Activated naive CD4-positive, alpha-beta T cell treated with anti-CD3 and anti-CD28 coated beads, Interleukin-2, amount 10 ng/mL, durations not matched to agents 7 days and 5 days (primary cell): ENCODE results near the gene LDLR.

Source experiments
- CTCF ChIA-PET: fragments of 350-600 bp; sonication (Branson Sonifier 250); formaldehyde crosslinking; loops from one replicate; lab custom pipeline; 2021; ENCODE audit warnings: antibody characterized with exemption; lab: Charles Lee
- DNase-seq: peaks from one replicate; pipeline ENCODE4 v3.0.0-alpha.2; 2020
- H3K27ac Mint-ChIP-seq: one replicate; pipeline ENCODE4 v1.8.0; 2021; ENCODE audit warnings: mild to moderate bottlenecking, moderate library complexity, mixed read lengths
- H3K27me3 Mint-ChIP-seq: one replicate; pipeline ENCODE4 v1.8.0; 2021; ENCODE audit warnings: mild to moderate bottlenecking, mixed read lengths
- H3K36me3 Mint-ChIP-seq: one replicate; pipeline ENCODE4 v1.8.0; 2021; ENCODE audit warnings: mixed read lengths
- H3K4me1 Mint-ChIP-seq: one replicate; pipeline ENCODE4 v1.8.0; 2021; ENCODE audit warnings: mixed read lengths
- H3K4me3 Mint-ChIP-seq: one replicate; pipeline ENCODE4 v1.8.0; 2021; ENCODE audit warnings: mild to moderate bottlenecking, moderate library complexity, mixed read lengths
- H3K9me3 Mint-ChIP-seq: one replicate; pipeline ENCODE4 v1.8.0; 2021; ENCODE audit warnings: mixed read lengths

LDLR gene

DNA sequence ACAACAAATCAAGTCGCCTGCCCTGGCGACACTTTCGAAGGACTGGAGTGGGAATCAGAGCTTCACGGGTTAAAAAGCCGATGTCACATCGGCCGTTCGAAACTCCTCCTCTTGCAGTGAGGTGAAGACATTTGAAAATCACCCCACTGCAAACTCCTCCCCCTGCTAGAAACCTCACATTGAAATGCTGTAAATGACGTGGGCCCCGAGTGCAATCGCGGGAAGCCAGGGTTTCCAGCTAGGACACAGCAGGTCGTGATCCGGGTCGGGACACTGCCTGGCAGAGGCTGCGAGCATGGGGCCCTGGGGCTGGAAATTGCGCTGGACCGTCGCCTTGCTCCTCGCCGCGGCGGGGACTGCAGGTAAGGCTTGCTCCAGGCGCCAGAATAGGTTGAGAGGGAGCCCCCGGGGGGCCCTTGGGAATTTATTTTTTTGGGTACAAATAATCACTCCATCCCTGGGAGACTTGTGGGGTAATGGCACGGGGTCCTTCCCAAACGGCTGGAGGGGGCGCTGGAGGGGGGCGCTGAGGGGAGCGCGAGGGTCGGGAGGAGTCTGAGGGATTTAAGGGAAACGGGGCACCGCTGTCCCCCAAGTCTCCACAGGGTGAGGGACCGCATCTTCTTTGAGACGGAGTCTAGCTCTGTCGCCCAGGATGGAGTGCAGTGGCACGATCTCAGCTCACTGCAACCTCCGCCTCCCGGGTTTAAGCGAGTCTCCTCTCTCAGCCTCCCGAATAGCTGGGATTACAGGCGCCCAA is at the start of gene LDLR:
TSS of gene LDLR (plus strand) at position 210 of the 760 bp plus-strand sequence. CDS start at position 296, 86 bp downstream.
- H3K9me3 Mint-ChIP-seq = no peaks in the 10 kb centered on the region
- peaks cover 37% of the 10 kb centered on the region for H3K36me3 Mint-ChIP-seq
- CTCF ChIA-PET = interaction anchor here (1.0 to 1.2 kb wide), 2 partner anchors 54 to 686 kb away, joined by 3 to 4 read pairs; no protein-coding TSS in a partner anchor
- H3K27ac Mint-ChIP-seq = peak within 1 kb of the TSS; percentile 99
- peaks cover 49% of the 10 kb centered on the region for H3K4me1 Mint-ChIP-seq
- peak within 1 kb of the TSS; percentile 93 for H3K4me3 Mint-ChIP-seq
- DNase-seq = peak; percentile 93
- no peaks in the 10 kb centered on the region for H3K27me3 Mint-ChIP-seq

GRCh38 chr19:11041194-11041593 is 48.1 kb upstream of the LDLR start:
- Mint-ChIP-seq H3K4me3 (no peak overlapping the region), H3K9me3 (no peaks in the 10 kb centered on the region), H3K36me3 (peaks cover 50% of the 10 kb centered on the region), H3K4me1 (peaks cover 2% of the 10 kb centered on the region), H3K27ac (no peak overlapping the region), H3K27me3 (no peaks in the 10 kb centered on the region)
- CTCF ChIA-PET = no interaction called here
- DNase-seq = no peak

DNA sequence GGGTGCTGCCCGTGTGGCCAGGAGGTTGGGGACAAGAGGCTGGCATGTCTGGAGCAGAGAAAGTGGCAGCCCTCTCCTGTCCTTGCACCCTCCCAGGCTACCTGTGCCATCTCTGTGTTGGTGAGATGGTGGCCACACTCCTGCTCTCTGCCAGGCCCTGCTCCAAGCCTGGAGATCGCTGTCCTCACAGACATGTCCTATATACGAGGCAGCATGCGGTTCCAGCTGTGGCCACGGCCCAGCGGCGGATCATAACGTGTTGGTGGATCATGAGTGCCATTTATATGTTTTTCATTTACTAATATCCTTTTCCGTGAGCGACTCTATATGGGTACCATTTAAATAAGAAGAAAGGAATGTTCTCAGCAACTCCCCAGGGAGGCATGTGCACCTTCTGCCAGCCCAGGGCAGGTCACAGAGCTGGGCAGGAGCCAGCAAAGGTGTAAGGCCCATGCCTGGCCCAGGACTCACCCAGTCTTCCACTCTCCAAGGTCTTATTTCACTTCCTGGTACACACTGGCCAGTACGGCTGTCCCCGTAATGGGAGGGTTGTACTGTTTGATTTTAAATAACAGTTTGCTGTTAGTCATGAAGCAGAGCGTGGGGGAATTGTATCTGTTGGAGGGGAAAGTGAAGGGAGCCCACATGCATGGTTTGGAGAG is 47.2 kb upstream of the LDLR start:
- CTCF ChIA-PET = no interaction called here
- no peak for DNase-seq
- Mint-ChIP-seq H3K27ac (no peak overlapping the region), H3K9me3 (no peaks in the 10 kb centered on the region), H3K27me3 (no peaks in the 10 kb centered on the region), H3K4me1 (peaks cover 3% of the 10 kb centered on the region), H3K4me3 (no peak overlapping the region), H3K36me3 (peaks cover 44% of the 10 kb centered on the region)

GRCh38 chr19:11044431-11044830 is 44.8 kb upstream of the LDLR start:
- H3K9me3 Mint-ChIP-seq = no peaks in the 10 kb centered on the region
- H3K4me1 Mint-ChIP-seq = peaks cover 19% of the 10 kb centered on the region
- peaks cover 46% of the 10 kb centered on the region for H3K36me3 Mint-ChIP-seq
- no peak overlapping the region for H3K27ac Mint-ChIP-seq
- CTCF ChIA-PET = interaction anchor here (1.2 to 1.7 kb wide), 2 partner anchors 8 to 12 kb away, joined by 3 to 8 read pairs; no protein-coding TSS in a partner anchor
- no peaks in the 10 kb centered on the region for H3K27me3 Mint-ChIP-seq
- no peak for DNase-seq
- H3K4me3 Mint-ChIP-seq = no peak overlapping the region

DNA sequence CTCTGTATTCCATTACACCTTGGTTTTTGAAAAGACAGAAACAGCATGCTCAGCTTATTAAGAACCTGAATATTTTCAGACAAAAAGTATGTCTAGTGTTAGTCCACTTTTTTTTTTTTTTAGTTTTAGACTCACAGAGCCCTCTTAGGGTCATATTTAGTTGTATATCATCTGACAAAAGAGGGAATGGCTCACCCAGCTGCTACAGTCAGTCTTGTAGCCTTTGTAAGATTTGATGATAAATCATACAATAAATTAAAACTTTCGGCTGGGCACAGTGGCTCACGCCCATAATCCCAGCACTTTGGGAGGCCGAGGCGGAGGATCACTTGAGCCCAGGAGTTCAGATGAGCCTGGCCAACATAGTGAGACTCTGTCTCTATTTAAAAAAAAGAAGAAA is 43.7 kb upstream of the LDLR start:
- Mint-ChIP-seq H3K27ac (no peak overlapping the region), H3K4me1 (peaks cover 30% of the 10 kb centered on the region), H3K36me3 (peaks cover 46% of the 10 kb centered on the region), H3K4me3 (no peak overlapping the region), H3K9me3 (no peaks in the 10 kb centered on the region), H3K27me3 (no peaks in the 10 kb centered on the region)
- no peak for DNase-seq
- CTCF ChIA-PET = interaction anchor here (1.7 kb wide), 1 partner anchor 10 kb away, joined by 8 read pairs; no protein-coding TSS in a partner anchor

DNA sequence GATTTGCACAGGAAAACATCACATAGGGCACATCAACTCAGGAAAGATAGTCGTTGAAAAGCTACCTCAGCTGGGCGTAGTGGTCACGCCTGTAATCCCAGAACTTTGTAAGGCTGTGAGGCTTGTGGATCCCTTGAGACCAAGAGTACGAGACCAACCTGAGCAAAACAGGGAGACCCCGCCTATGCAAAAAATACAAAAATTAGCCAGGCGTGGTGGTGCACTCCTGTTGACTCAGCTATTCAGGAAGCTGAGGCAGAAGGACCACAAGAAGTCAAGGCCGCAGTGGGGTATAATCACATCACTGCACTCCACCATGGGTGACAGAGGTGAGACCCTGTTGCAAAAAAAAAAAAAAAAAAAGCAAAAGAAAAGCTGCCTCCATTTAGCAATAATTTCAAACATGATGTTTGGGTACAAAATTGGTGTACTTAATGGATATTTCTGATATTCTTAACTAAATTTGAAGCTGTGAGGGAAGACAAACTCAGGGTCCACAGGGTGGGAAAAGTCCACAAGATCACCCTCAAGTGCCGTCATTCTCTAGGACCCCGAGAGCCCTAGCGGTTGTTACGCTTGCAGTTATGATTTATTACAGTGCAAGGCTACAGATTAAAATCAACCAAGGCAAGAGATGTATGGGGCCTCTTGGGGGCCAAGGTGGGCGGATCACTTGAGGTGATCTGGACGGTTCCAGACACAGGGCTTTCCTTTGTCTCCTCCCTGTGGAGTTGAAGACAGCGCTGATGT is 42.5 kb upstream of the LDLR start:
- Mint-ChIP-seq H3K36me3 (peaks cover 43% of the 10 kb centered on the region), H3K9me3 (no peaks in the 10 kb centered on the region), H3K4me3 (no peak overlapping the region), H3K27ac (peak overlapping the region; percentile 52), H3K4me1 (peaks cover 35% of the 10 kb centered on the region), H3K27me3 (no peaks in the 10 kb centered on the region)
- CTCF ChIA-PET = interaction anchor here (2.3 kb wide), 1 partner anchor 11 kb away, joined by 11 read pairs; no protein-coding TSS in a partner anchor
- no peak for DNase-seq

DNA sequence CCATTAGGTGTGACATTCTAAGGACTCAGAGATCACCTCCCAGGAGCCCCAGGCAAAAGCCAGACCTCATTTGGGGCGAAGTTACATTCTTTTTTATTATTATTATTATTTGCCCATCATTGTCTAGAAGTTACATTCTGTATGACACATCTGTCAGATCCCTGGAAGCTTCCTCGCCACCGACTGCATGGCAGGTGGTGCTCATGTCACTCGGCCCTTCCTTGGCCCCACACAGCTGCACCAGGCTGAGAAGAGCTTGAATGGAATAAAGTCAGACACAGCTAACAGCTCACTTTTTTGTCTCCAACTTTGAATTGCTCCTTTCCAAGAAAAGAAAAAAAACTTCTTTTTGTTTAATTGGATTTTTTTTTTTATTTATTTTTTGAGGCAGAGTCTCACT is 41.4 kb upstream of the LDLR start:
- peak overlapping the region; percentile 80 for H3K27ac Mint-ChIP-seq
- no peak for DNase-seq
- CTCF ChIA-PET = interaction anchor here (2.3 kb wide), 1 partner anchor 12 kb away, joined by 11 read pairs; no protein-coding TSS in a partner anchor
- no peak overlapping the region for H3K4me3 Mint-ChIP-seq
- no peaks in the 10 kb centered on the region for H3K27me3 Mint-ChIP-seq
- H3K4me1 Mint-ChIP-seq = peaks cover 38% of the 10 kb centered on the region
- no peaks in the 10 kb centered on the region for H3K9me3 Mint-ChIP-seq
- peaks cover 39% of the 10 kb centered on the region for H3K36me3 Mint-ChIP-seq

GRCh38 chr19:11050323-11051114 is 38.7 kb upstream of the LDLR start:
- H3K27ac Mint-ChIP-seq = peak overlapping the region; percentile 94
- peaks cover 39% of the 10 kb centered on the region for H3K4me1 Mint-ChIP-seq
- no peaks in the 10 kb centered on the region for H3K27me3 Mint-ChIP-seq
- H3K4me3 Mint-ChIP-seq = no peak overlapping the region
- CTCF ChIA-PET = interaction anchor here (0.9 to 1.6 kb wide), 3 partner anchors 14 to 114 kb away, joined by 3 read pairs; no protein-coding TSS in a partner anchor
- peaks cover 25% of the 10 kb centered on the region for H3K36me3 Mint-ChIP-seq
- DNase-seq = no peak
- H3K9me3 Mint-ChIP-seq = no peaks in the 10 kb centered on the region

DNA sequence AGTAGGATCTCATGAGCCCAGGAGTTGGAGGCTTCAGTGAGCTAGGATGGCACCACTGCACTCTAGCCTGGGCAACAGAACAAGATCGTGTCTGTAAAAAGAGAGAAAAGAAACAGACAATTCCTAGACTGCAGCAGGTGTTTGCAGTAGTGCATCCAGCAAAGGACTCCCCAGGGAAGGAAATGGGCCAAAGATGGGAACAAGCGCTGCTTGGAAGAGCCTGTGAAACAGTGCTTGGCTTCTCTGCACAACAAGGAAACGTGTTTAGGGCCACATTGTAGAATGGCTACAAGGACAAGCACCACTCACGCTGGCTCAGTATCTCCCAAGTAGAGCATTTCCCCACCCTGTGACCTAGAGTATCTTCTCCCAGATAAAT is 35.5 kb upstream of the LDLR start:
- peaks cover 27% of the 10 kb centered on the region for H3K4me1 Mint-ChIP-seq
- no peak for DNase-seq
- CTCF ChIA-PET = no interaction called here
- no peak overlapping the region for H3K27ac Mint-ChIP-seq
- no peak overlapping the region for H3K4me3 Mint-ChIP-seq
- peaks cover 17% of the 10 kb centered on the region for H3K36me3 Mint-ChIP-seq
- H3K27me3 Mint-ChIP-seq = no peaks in the 10 kb centered on the region
- no peaks in the 10 kb centered on the region for H3K9me3 Mint-ChIP-seq

- Mint-ChIP-seq H3K36me3 (peaks cover 15% of the 10 kb centered on the region), H3K27me3 (no peaks in the 10 kb centered on the region), H3K27ac (no peak overlapping the region), H3K4me1 (peaks cover 23% of the 10 kb centered on the region), H3K9me3 (no peaks in the 10 kb centered on the region), H3K4me3 (no peak overlapping the region)
- CTCF ChIA-PET = no interaction called here
- no peak for DNase-seq
Observed at GRCh38 chr19:11054200-11054599, 35.1 kb upstream of the LDLR start.

DNA sequence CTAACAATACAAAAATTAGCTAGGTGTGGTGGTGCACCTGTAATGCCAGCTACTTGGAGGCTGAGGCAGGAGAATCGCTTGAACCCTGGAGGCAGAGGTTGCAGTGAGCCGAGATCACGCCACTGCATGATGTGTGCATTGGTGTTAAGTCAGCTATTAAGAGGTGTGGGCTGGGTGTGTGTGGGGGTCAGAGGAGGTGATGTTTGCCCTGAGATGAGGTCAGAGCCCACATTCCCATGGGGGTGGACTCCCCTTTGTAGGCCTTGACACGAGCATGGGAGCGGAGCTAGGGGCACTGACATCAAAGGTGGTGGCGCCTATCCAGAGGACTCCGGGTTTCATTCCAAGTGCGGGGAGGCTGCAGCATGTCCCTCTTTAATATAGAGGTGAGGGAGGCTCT is 34.6 kb upstream of the LDLR start:
- Mint-ChIP-seq H3K27me3 (no peaks in the 10 kb centered on the region), H3K4me1 (peaks cover 18% of the 10 kb centered on the region), H3K27ac (no peak overlapping the region), H3K36me3 (peaks cover 16% of the 10 kb centered on the region), H3K9me3 (no peaks in the 10 kb centered on the region), H3K4me3 (no peak overlapping the region)
- CTCF ChIA-PET = interaction anchor here (0.7 kb wide), 1 partner anchor 19 kb away, joined by 3 read pairs; no protein-coding TSS in a partner anchor
- no peak for DNase-seq

- Mint-ChIP-seq H3K27ac (no peak overlapping the region), H3K9me3 (no peaks in the 10 kb centered on the region), H3K4me1 (no peaks in the 10 kb centered on the region), H3K36me3 (peaks cover 20% of the 10 kb centered on the region), H3K4me3 (no peak overlapping the region), H3K27me3 (no peaks in the 10 kb centered on the region)
- CTCF ChIA-PET = interaction anchor here (1.0 to 1.6 kb wide), 2 partner anchors 23 to 66 kb away, joined by 3 to 5 read pairs; no protein-coding TSS in a partner anchor
- no peak for DNase-seq
Observed at GRCh38 chr19:11058246-11059030, 30.8 kb upstream of the LDLR start.
